WERI-Rb-1 (cell line): ENCODE data around the gene PSG1.
"Not testable (repeated sequence)": the region's sequence is repeated elsewhere in the genome, so short reads cannot be mapped to it uniquely, and the experiment has no call there.

Experiments
- DNase-seq: peaks from one replicate; pipeline ENCODE4 v3.0.0-alpha.2; 2020
- H3K27ac ChIP-seq: fragments of 250-450 bp; sonication (Bioruptor Pico); 2 replicates; pipeline ENCODE4 v1.5.1; 2020; ENCODE audit warnings: mild to moderate bottlenecking, moderate library complexity
- H3K27me3 ChIP-seq: fragments of 250-450 bp; sonication (Bioruptor Pico); 2 replicates; pipeline ENCODE4 v1.5.1; 2021; ENCODE audit warnings: mild to moderate bottlenecking, low read depth, moderate library complexity; ENCODE audit not compliant: insufficient read depth, severe bottlenecking
- H3K36me3 ChIP-seq: fragments of 250-450 bp; sonication (Bioruptor Pico); 2 replicates; pipeline ENCODE4 v1.5.1; 2020; ENCODE audit warnings: mild to moderate bottlenecking, moderate library complexity
- H3K4me3 ChIP-seq: 2 replicates; pipeline ENCODE4 v1.5.1; 2011; ENCODE audit warnings: low read depth, mild to moderate bottlenecking, control low read depth, low read length
- H3K9me3 ChIP-seq: fragments of 250-450 bp; sonication (Bioruptor Pico); 2 replicates; pipeline ENCODE4 v1.5.1; 2021; ENCODE audit warnings: mild to moderate bottlenecking, moderate library complexity; ENCODE audit not compliant: severe bottlenecking
- TF ChIP-seq, protein P1 (sequence below): IDR thresholded peaks from 2 replicates; pipeline ENCODE4 v1.5.1; 2011; ENCODE audit warnings: low read depth, mild to moderate bottlenecking, control low read depth, inconsistent platforms, low read length

The PSG1 gene

DNA sequence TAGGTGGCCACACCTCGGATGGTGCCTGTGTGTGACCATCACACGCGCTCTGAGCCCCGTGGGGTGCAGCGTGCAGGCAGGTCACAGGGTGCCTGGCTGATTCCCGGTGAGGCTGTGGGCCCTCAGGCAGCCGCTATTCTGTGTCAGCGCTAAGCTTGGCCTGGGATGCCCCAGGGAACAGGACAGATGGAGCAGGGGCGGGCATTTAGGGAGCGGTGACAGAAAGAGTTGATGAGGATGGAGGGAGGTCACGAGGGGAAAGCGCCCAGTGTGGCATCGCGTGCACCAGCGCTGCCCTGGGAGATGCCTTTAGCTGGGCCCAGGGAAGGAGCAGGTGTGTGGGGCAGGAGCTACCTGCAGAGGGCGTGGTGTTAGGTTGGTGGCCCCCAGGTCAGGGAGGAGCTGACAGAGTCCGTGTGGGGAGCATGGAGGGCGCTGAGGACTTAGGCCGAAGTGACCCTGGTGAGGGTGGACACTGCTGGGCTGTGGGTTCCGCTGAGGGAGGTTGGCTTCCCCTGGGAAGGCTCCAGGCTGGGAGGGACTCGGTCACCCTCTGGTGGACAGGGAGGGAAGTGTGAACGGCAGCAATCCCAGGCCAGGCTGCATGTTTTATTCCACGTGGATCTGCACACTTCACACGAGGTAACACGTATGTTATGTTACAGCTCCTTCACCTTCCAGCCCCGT is 39.7 kb upstream of the PSG1 start:
- peaks cover 12% of the 10 kb centered on the region for H3K27me3 ChIP-seq
- not testable (repeated sequence) for DNase-seq, H3K36me3 ChIP-seq, H3K27ac ChIP-seq, H3K9me3 ChIP-seq, H3K4me3 ChIP-seq
- TF ChIP-seq, protein P1, sequence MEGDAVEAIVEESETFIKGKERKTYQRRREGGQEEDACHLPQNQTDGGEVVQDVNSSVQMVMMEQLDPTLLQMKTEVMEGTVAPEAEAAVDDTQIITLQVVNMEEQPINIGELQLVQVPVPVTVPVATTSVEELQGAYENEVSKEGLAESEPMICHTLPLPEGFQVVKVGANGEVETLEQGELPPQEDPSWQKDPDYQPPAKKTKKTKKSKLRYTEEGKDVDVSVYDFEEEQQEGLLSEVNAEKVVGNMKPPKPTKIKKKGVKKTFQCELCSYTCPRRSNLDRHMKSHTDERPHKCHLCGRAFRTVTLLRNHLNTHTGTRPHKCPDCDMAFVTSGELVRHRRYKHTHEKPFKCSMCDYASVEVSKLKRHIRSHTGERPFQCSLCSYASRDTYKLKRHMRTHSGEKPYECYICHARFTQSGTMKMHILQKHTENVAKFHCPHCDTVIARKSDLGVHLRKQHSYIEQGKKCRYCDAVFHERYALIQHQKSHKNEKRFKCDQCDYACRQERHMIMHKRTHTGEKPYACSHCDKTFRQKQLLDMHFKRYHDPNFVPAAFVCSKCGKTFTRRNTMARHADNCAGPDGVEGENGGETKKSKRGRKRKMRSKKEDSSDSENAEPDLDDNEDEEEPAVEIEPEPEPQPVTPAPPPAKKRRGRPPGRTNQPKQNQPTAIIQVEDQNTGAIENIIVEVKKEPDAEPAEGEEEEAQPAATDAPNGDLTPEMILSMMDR: peak; percentile 44; the same call in 1 of the 2 replicates

DNA sequence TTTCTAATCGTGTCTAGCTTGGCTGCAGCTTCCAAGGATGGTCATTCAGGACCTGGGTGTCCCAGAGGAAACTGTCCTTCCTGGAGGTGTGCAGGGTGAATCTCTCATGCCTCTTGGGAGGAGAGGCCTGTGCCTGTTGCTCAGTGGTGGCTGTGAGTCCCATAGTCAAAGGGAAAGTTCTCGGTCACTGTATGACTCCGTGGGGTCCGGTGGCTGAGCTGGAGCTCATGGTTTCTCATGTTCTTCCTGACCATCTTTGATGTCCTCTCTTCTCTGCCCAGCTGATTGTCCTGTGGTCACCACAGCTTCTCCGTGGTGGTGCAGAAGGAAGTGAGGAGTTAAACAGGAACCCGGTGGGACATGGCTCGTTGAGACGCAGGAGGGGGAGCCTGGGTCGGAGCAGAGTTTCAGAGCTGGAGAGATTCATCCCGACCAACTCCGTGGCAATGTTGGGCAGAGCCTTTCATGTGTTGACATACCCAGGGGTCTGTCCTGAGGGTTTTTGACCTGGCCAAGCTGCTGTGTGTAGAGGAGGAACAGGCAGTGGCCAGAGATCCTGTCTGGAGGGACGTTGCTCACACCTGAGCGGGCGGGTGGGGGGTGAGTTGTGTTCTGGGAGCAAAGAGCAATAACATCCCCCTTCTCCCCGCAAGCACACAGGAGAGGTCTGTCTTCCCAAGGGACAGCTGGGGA is 39.0 kb upstream of the PSG1 start:
- H3K27me3 ChIP-seq: peaks cover 16% of the 10 kb centered on the region
- H3K36me3 ChIP-seq: not testable (repeated sequence)

DNA sequence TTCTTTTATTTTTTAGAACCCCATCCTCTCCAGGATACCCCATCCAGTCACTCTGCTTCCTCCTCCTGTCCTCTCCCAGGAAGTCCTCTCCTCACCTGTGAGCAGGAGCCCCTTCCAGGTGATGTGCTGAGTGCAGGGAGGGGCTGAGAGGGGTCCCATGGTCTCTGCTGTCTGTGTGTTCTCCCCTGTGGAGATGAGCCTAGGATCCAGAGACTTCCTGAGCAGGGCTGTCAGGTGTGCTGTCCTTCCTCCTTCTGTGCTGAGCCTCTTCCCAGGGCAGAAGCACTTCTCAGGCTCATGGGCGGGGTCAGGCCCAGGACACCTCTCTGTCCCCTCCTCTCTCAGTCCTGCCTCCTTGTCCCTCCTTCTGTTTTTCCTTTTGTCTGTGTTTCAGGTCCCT is 38.1 kb upstream of the PSG1 start, which contains the start of gene PSG6:
Gene PSG6 (minus strand): TSS at position 261 of the 400 bp plus-strand sequence. CDS start 102 bp downstream, at position 159.
- H3K27me3 ChIP-seq: peaks cover 23% of the 10 kb centered on the region
- DNase-seq, H3K36me3 ChIP-seq, H3K4me3 ChIP-seq, H3K27ac ChIP-seq, H3K9me3 ChIP-seq: not testable (repeated sequence)

More for the DNA sequence above, 39.0 kb upstream of the PSG1 start:
- DNase-seq, H3K27ac ChIP-seq, H3K9me3 ChIP-seq, H3K4me3 ChIP-seq: not testable (repeated sequence)

DNA sequence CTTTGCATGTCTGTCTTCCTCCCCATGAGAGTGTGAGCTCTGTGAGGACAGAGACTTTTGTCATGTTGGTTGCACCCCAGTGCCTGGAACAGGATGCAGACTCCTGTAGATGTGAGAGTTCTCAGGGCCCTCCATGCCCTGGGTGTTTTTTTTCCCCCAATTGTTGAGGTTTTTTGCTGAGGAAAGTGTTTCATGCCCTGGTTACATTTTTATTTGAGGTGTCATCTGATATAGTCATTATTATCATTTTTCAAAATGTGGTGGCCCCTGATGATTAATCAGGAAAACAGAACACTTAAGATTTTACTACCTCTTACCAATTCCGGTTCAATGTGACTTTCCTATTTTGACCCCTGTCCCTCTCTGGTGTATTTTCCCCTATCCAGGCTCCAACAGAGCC is 37.4 kb upstream of the PSG1 start:
- not testable (repeated sequence) for H3K36me3 ChIP-seq, H3K27ac ChIP-seq, H3K9me3 ChIP-seq, H3K4me3 ChIP-seq, DNase-seq
- H3K27me3 ChIP-seq: peaks cover 25% of the 10 kb centered on the region

DNA sequence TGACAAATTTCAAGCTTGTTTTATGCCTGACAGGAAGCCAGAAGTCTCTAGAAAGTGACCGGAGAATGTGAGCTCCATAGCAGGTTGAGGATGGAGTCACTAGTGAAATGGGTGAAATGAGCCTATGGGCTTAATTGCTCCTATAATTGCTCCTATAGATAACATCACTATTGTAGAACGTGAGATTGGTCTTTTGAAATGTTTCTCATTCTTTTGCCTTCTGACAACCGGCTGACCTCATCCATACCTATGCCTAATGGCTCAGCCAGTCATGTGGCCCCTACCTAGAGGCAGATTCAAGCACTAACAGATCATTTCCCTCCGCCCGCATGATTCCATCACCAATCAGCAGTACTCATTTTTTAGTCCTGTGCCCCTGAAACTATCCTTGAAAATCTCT is 34.0 kb upstream of the PSG1 start:
- H3K4me3 ChIP-seq, DNase-seq, H3K27ac ChIP-seq, H3K36me3 ChIP-seq, H3K9me3 ChIP-seq: not testable (repeated sequence)
- H3K27me3 ChIP-seq: peaks cover 29% of the 10 kb centered on the region

DNA sequence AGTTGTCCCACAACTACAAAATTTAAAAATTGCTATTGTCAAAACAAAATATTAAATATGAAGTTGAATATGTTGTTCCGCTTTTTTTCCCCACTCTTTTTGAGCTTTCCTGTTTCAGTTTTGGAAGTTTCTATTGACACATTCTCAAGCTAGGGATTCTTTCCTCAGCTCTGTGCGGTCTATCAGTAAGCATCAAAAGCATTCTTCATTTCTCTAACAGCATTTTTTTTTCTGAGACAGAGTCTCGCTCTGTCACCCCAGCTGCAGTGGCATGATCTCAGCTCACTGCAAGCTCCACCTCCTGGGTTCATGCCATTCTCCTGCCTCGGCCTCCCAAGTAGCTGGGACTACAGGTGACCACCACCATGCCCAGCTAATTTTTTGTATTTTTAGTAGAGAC is 33.4 kb upstream of the PSG1 start:
- H3K4me3 ChIP-seq, H3K27ac ChIP-seq, H3K9me3 ChIP-seq, H3K36me3 ChIP-seq, DNase-seq: not testable (repeated sequence)
- H3K27me3 ChIP-seq: peaks cover 30% of the 10 kb centered on the region

DNA sequence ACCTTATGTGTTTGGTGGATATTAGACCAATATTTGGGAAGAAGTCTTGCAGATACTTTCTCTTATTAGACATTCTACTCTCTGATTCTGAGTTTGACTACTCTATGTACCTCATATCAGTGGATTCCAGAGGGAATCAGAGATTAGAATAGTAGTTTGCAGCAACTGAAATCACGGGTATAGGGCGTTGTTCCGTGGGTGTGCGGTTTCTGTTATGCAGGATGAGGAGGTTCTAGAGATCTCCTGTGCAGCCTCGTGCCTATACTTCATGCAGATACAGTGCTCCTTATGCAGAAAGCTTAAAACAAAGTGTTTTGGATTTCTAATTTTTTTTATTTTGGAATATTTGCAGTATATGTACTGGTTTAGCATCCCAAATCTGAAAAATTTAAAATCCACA is 32.2 kb upstream of the PSG1 start:
- H3K4me3 ChIP-seq, H3K36me3 ChIP-seq, DNase-seq, H3K9me3 ChIP-seq, H3K27ac ChIP-seq: not testable (repeated sequence)
- peaks cover 30% of the 10 kb centered on the region for H3K27me3 ChIP-seq

DNA sequence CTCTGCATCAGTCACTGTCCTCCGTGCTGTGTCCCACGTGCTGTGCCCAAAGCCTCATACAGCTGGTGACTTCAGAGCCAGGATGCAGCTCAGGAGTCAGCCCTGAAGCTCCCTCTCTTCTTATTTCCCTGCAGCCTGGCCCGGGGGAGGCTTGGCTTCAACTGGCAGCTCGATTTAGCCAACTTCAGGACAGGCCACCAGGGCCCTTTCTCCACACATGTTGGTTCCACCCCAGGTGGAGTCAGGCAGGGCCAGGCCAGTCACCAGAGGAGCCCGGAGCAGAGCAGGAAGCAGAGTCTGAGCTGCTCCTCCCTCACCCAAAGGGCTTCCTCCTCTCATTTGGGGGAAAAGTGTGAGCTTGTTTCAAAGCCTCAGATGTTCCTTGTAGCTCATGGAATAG is 26.6 kb upstream of the PSG1 start:
- not testable (repeated sequence) for DNase-seq, H3K36me3 ChIP-seq, H3K27ac ChIP-seq, H3K9me3 ChIP-seq, H3K4me3 ChIP-seq
- peaks cover 29% of the 10 kb centered on the region for H3K27me3 ChIP-seq

DNA sequence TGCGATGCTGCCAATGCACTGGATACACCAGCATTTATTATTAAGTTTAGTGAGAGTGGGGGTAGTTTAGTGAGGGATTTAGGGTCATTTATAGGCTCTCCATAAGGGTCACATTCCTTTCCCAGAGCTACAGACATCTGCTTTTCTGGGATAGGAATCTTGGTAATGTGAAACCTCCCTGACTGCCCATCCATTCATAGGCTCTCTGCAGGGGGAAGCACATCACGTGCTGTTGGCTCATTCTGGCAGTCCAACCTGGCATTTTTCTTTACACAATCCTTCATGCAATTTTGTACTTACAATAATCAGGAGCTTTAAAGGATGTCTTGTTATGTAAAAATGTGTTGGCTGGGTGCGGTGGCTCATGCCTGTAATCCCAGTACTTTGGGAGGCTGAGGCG is 21.0 kb upstream of the PSG1 start:
- not testable (repeated sequence) for H3K36me3 ChIP-seq, H3K4me3 ChIP-seq, H3K27ac ChIP-seq, H3K9me3 ChIP-seq, DNase-seq
- H3K27me3 ChIP-seq: peaks cover 49% of the 10 kb centered on the region

DNA sequence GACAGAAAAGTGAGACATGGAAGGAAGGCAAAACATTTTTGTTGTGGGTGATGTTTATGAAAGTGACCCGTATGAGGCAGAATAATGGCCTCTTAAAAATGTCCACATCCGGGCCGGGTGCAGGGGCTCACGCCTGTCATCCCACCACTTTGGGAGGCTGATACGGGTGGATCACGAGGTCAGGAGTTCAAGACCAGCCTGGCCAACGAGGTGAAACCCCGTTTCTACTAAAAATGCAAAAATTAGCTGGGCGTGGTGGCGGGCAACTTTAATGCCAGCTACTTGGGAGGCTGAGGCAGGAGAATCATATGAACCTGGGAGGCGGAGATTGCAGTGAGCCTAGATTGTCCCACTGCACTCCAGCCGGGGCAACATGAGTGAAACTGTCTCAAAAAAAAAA is 20.2 kb upstream of the PSG1 start:
- H3K27ac ChIP-seq: not testable (repeated sequence)

DNA sequence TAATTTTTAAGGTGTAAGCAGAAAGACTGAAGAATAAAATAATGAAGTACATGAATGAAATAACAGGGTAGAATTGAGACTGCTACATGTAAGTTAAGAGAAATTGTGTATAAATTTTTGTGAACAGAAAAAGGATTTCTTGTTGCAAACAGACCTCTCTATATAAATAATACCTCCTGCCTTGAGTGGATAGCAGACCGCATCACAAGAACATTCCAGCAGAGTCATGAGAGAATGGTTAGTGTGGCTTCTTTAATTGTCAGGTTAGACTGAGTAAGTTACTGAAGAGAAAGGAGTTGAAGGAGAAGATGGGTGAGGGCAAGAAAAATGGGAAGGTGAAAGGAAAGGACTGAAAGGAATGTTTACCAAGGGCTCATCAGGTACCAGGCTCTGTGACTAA is 19.6 kb upstream of the PSG1 start:
- H3K36me3 ChIP-seq, H3K9me3 ChIP-seq, H3K27ac ChIP-seq, H3K4me3 ChIP-seq, DNase-seq: not testable (repeated sequence)
- H3K27me3 ChIP-seq: peaks cover 44% of the 10 kb centered on the region

More for the DNA sequence above, 20.2 kb upstream of the PSG1 start:
- H3K9me3 ChIP-seq, H3K36me3 ChIP-seq, H3K4me3 ChIP-seq, DNase-seq: not testable (repeated sequence)
- peaks cover 42% of the 10 kb centered on the region for H3K27me3 ChIP-seq

DNA sequence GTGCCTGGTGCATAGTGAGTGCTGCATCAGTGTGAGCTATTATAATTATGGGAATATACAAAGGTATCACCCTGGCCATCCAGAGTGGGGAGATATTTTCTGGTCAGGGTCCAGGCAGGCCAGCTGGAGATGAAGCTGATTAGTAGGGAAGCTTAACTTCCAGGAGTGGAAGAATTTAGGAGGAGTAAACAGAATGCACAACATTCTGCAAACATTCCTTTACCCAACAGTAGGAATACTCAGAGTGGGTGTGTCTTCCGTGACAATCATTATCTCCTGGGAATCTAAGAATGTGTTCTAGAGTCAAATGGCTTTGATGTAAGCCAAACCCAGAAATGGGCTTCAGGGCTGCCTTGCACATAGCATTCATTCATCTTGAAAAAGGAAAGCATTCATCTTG is 19.1 kb upstream of the PSG1 start:
- H3K27ac ChIP-seq, H3K36me3 ChIP-seq, H3K4me3 ChIP-seq, DNase-seq, H3K9me3 ChIP-seq: not testable (repeated sequence)
- peaks cover 46% of the 10 kb centered on the region for H3K27me3 ChIP-seq

DNA sequence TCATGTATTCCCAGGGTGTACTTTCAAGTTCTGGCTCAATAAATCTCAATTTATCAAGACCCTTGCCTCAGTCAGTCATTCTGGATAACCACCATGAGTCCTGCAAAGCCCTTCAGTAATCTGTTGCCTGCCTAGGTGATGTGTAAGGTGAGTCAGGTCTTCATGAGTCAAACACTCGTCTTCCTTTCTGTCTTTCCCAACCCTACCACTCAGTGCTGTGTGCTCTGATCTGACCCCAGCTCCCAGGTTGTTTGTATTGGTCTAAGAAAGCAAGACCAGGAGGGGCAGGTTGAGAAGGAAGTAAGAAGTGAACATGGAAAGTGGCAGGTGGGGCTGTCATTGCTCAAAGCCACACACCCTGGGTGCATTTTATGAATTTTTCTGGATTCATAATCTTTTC is 18.2 kb upstream of the PSG1 start:
- not testable (repeated sequence) for H3K4me3 ChIP-seq, H3K27ac ChIP-seq, H3K9me3 ChIP-seq, H3K36me3 ChIP-seq, DNase-seq
- H3K27me3 ChIP-seq: peaks cover 50% of the 10 kb centered on the region

DNA sequence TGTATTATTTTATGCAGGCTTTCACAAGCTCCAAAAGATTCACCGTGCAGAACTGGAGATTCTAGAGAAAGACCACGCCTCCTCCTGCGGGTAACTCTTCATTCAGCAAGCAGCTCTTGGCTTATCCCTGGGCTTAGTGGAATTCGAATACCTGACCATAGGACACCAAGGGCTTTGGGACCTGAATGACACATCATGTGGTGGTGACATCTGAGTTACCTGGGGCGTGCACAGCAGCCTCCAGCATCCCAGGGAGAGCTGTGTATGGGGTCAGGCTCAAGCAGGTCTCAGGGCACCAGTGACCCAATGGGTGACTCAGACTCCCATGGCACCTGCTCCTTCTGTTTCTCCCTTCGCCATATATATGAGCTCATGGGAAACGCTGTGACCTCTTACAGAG is 10.9 kb upstream of the PSG1 start:
- not testable (repeated sequence) for DNase-seq, H3K9me3 ChIP-seq, H3K36me3 ChIP-seq, H3K4me3 ChIP-seq, H3K27ac ChIP-seq
- H3K27me3 ChIP-seq: peaks cover 35% of the 10 kb centered on the region
